GM21723 (cell line): ENCODE data around the gene RANBP9.
A peak's percentile ranks its signal among the peaks of the same experiment; 100 is the strongest.

Experiments
- ATAC-seq: cut with Tn5 transposase; IDR thresholded peaks from one replicate; pipeline ENCODE4 v1.9.1; 2021; ENCODE audit warnings: mild to moderate bottlenecking, moderate library complexity; ENCODE audit not compliant: unreplicated experiment

The RANBP9 gene

GRCh38 chr6:13655700-13656099 lies 55.9 kb downstream of the RANBP9 start:
- ATAC-seq = no peak

- ATAC-seq = no peak
Observed at GRCh38 chr6:13654496-13654895, 57.1 kb downstream of the RANBP9 start.

- no peak for ATAC-seq
Observed at GRCh38 chr6:13653296-13653695, 58.3 kb downstream of the RANBP9 start.

GRCh38 chr6:13649393-13649792 lies 62.2 kb downstream of the RANBP9 start:
- no peak for ATAC-seq

- no peak for ATAC-seq
Observed at GRCh38 chr6:13648850-13649249, 62.8 kb downstream of the RANBP9 start.

GRCh38 chr6:13643125-13643524 lies 68.5 kb downstream of the RANBP9 start:
- ATAC-seq = no peak

GRCh38 chr6:13641315-13641714 lies 70.3 kb downstream of the RANBP9 start:
- ATAC-seq = no peak

GRCh38 chr6:13638626-13639025 lies 73.0 kb downstream of the RANBP9 start:
- ATAC-seq = no peak

- no peak for ATAC-seq
Observed at GRCh38 chr6:13638014-13638413, 73.6 kb downstream of the RANBP9 start.

GRCh38 chr6:13635948-13636658 lies 75.5 kb downstream of the RANBP9 start:
- no peak for ATAC-seq

GRCh38 chr6:13633343-13633742 lies 78.3 kb downstream of the RANBP9 start:
- ATAC-seq = no peak

- ATAC-seq = no peak
Observed at GRCh38 chr6:13630499-13630898, 81.1 kb downstream of the RANBP9 start.

GRCh38 chr6:13629459-13630116 lies 82.0 kb downstream of the RANBP9 start:
- no peak for ATAC-seq

GRCh38 chr6:13624871-13625288 lies 86.8 kb downstream of the RANBP9 start:
- no peak for ATAC-seq

- ATAC-seq = no peak
Observed at GRCh38 chr6:13617066-13617465, 94.6 kb downstream of the RANBP9 start.

- peak; percentile 31 for ATAC-seq
Observed at GRCh38 chr6:13615792-13616120, 95.9 kb downstream of the RANBP9 start.

GRCh38 chr6:13614926-13615791 lies 96.5 kb downstream of the RANBP9 start, which contains the start of gene NOL7:
NOL7 (plus strand) TSS chr6:13615335; CDS start chr6:13615359, 24 bp downstream.
- ATAC-seq = peak; percentile 90

- peak; percentile 25 for ATAC-seq
Observed at GRCh38 chr6:13614126-13614925, 97.3 kb downstream of the RANBP9 start.

- ATAC-seq = no peak
Observed at GRCh38 chr6:13613029-13613594, 98.5 kb downstream of the RANBP9 start.

GRCh38 chr6:13611715-13612114 lies 99.9 kb downstream of the RANBP9 start:
- no peak for ATAC-seq
